Transverse colon (tissue), 4 donors: ENCODE measurements around the gene NUDT22. TPM values are rescaled to one million over a fixed set of nuclear protein-coding genes. Genes with fewer than 3 reads are reported as not detected.

Experiments
- DNase-seq: peaks from one replicate; pipeline ENCODE4 v3.0.0-alpha.2; 2019
- H3K27ac ChIP-seq, 4 donors: fragments of 200-600 bp; sonication (generic); 2 replicates each; pipeline ENCODE4 v1.5.1; 2016 to 2018; ENCODE audit warnings: inconsistent platforms in 4 of 4
- H3K27me3 ChIP-seq: fragments of 200-600 bp; sonication (generic); 2 replicates; pipeline ENCODE4 v1.5.1; 2017; ENCODE audit warnings: inconsistent platforms
- H3K36me3 ChIP-seq, 4 donors: fragments of 200-600 bp; sonication (generic); 2 replicates each; pipeline ENCODE4 v1.5.1; 2017 to 2019; ENCODE audit warnings: inconsistent platforms in 4 of 4
- H3K4me1 ChIP-seq, 4 donors: fragments of 200-600 bp; sonication (generic); 2 replicates each; pipeline ENCODE4 v1.5.1; 2017 to 2020; ENCODE audit warnings: inconsistent platforms in 4 of 4
- H3K4me3 ChIP-seq, 4 donors: fragments of 200-600 bp; sonication (generic); 1 replicate in 1 of 4; 2 replicates in 3 of 4; pipeline versions ENCODE4 v1.5.1 to v1.6.1; 2017 to 2019; ENCODE audit warnings: inconsistent platforms in 4 of 4
- H3K9me3 ChIP-seq, 2 donors: fragments of 200-600 bp; sonication (generic); 2 replicates each; pipeline ENCODE4 v1.5.1; 2017 to 2019; ENCODE audit warnings: inconsistent platforms in 2 of 2
- EP300 ChIP-seq: sonication (generic); formaldehyde crosslinking; IDR thresholded peaks from one replicate; pipeline ENCODE4 v1.6.1; 2017; ENCODE audit warnings: antibody characterized with exemption, low read depth
- POLR2A ChIP-seq: fragments of 450-650 bp; IDR thresholded peaks from one replicate; pipeline ENCODE4 v1.6.1; 2016; ENCODE audit warnings: antibody characterized with exemption, mild to moderate bottlenecking, moderate library complexity
- POLR2AphosphoS5 ChIP-seq, 3 donors: sonication (generic); formaldehyde crosslinking; IDR thresholded peaks; one replicate each; pipeline ENCODE4 v1.6.1; 2016; ENCODE audit warnings: antibody characterized with exemption in 3 of 3
- WGBS, 2 donors: methylation state at CpG; one replicate each; pipeline ENCODE4 v1.1.5; 2018; ENCODE audit warnings: low coverage in 1 of 2; 5-methylcytosine and 5-hydroxymethylcytosine counted together
- in situ Hi-C, 4 donors: fragments of 200-750 bp; cut with MboI; loops; one replicate each; pipeline versions ENCODE4 v1.15.0 to v1.15.1; 2017; ENCODE audit warnings: low sequenced_read_pairs in 3 of 4, low pct_ligation_motif_present in 1 of 4, low pct_unique_long_range_greater_than_20kb in 1 of 4
- intact Hi-C: fragments of 100-400 bp; cut with DNase I; formaldehyde crosslinking; loops from one replicate; pipeline ENCODE4 v1.15.1; 2023; ENCODE audit warnings: low total_unique reads
- total RNA-seq, 4 donors: library from RNA; depleted of rRNA; stranded (reverse); fragments of >200 nt; gene quantifications; one replicate each; pipeline ENCODE4 v1.1.0, GENCODE V29; 2016
- TF ChIP-seq, protein P1 (sequence below), 5 experiments: fragments of 200-600 bp in 3 of 5; fragments of 450-650 bp in 2 of 5; sonication (generic) in 3 of 5; IDR thresholded peaks; 1 replicate in 2 of 5; 2 replicates in 3 of 5; pipeline ENCODE4 v1.5.1; 2016 to 2017; ENCODE audit warnings: antibody characterized with exemption in 5 of 5, inconsistent platforms in 3 of 5, mild to moderate bottlenecking in 2 of 5, moderate library complexity in 1 of 5

NUDT22 gene
- total RNA-seq, 4 donors from 2014 or later: 84.0 to 215 (median 127) TPM

DNA sequence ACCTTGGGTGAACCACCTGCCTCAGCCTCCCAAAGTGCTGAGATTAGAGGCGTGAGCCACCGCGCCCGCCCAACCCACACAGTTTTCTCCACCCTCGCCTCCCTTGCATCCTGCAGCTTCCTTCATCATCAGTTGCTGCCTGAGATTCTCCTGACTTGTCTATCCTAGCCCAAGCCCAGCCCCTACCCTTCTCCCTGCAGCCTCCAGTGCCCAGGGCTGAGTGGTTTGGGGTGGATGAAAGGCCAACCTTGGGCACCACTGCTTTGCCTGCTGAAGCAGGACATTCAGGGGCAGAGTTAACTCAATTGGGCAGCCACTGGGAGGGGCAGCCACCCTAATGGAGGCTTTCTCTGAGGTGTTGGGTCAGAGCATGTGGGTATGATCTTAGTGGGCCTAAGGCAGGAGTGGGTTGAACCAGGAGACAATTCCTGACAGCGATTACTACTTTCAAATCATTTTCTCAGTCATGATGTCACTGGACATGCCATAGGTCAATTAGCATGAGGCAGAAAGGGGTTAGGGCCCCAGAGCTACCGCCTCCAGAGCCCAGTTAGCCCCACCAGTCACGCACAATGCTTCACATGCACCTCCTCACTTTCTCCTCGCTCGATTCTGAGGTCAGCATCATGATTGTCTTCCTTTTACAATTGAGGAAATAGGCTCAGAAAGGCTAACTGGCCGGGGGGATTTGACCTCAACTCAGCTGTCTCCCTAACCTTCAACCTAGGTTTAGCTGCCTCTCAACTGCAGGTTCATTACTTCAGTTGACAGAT, 13.8 kb downstream of the NUDT22 start:
- no peaks in the 10 kb centered on the region for H3K27me3 ChIP-seq
- in situ Hi-C loops (no loop called here), intact Hi-C loops (no loop called here)
- H3K36me3 ChIP-seq: no peaks in the 10 kb centered on the region
- no peak for DNase-seq
- H3K27ac ChIP-seq: peak overlapping the region; percentile 96 to 100 (median 98)
- peak overlapping the region in 2 of 4 donors; percentile 82 to 83 for H3K4me3 ChIP-seq
- H3K4me1 ChIP-seq: peaks cover 30 to 74% (median 59%) of the 10 kb centered on the region in 4 donors
- WGBS, 2 donors: 65% methylated on average over 11 of the region's 11 CpGs; no CpG with 5 or more reads in 1 of the 2 donors
- no peak for TF ChIP-seq EP300
- no peak for TF ChIP-seq POLR2A
- no peak for TF ChIP-seq POLR2AphosphoS5 (IDR thresholded peaks at IDR 0.05)
- TF ChIP-seq, protein P1, sequence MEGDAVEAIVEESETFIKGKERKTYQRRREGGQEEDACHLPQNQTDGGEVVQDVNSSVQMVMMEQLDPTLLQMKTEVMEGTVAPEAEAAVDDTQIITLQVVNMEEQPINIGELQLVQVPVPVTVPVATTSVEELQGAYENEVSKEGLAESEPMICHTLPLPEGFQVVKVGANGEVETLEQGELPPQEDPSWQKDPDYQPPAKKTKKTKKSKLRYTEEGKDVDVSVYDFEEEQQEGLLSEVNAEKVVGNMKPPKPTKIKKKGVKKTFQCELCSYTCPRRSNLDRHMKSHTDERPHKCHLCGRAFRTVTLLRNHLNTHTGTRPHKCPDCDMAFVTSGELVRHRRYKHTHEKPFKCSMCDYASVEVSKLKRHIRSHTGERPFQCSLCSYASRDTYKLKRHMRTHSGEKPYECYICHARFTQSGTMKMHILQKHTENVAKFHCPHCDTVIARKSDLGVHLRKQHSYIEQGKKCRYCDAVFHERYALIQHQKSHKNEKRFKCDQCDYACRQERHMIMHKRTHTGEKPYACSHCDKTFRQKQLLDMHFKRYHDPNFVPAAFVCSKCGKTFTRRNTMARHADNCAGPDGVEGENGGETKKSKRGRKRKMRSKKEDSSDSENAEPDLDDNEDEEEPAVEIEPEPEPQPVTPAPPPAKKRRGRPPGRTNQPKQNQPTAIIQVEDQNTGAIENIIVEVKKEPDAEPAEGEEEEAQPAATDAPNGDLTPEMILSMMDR (IDR thresholded peaks at IDR 0.05): no peak
- no peaks in the 10 kb centered on the region for H3K9me3 ChIP-seq

DNA sequence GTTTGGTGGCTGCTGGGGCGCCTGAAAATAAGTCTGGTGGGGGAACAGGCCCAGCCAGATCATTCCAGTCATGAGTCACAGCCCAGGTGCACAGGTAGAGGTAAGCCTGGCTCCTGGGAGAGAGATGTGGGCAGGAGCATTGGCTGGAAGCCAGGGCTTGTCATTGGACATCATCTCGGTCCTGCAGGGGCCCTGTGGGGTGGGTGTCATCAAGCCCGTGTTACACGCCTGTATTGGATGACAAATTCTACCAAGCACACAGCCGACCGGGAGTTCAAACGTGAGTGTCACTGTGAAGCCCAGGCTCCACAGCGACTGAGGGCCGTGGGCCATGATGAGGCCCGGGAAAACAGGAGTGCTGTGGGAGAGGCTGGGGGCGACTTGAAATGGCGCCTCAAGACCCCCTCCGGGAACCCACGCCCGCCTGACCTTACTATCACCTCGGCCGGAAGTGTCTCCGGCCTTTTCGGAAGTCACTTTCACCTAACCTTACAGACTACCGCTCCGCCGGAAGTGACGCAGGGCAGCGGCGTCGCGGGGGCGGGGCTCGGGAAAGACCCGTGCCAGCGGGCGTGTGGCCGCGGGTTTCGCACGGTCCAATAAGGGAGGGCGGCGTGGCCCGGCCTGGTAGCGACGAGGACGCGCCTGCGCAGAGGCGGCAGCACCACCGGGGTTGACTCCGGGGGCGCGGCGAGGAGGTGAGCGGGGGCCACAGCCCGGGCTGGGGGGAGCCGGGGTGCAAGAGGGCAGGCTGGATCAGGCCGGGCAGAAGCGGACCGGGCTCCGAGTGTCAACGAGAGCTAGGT, 14.6 kb downstream of the NUDT22 start, which contains the start of gene FKBP2:
FKBP2 (plus strand) TSS at position 661 of the 806 bp plus-strand sequence. CDS start 1,293 bp downstream, outside the sequence.
- no peaks in the 10 kb centered on the region for H3K9me3 ChIP-seq
- H3K27ac ChIP-seq: peak within 1 kb of the TSS; percentile 96 to 100 (median 98)
- H3K4me3 ChIP-seq: peak within 1 kb of the TSS; percentile 65 to 96 (median 82)
- peak; percentile 98 for DNase-seq
- TF ChIP-seq, protein P1 (IDR thresholded peaks at IDR 0.05): no peak
- TF ChIP-seq EP300 (peak; percentile 43), POLR2A (peak; percentile 97), POLR2AphosphoS5 (IDR thresholded peaks at IDR 0.05) (peak; percentile 96 to 99 (median 99))
- H3K4me1 ChIP-seq: peaks cover 33 to 75% (median 59%) of the 10 kb centered on the region in 4 donors
- in situ Hi-C loops: no loop called here
- WGBS, 2 donors: 0 to 1% methylated on average over 4 to 57 of the region's 58 CpGs
- no peaks in the 10 kb centered on the region for H3K27me3 ChIP-seq
- H3K36me3 ChIP-seq: no peaks in the 10 kb centered on the region
- intact Hi-C loops: no loop called here

DNA sequence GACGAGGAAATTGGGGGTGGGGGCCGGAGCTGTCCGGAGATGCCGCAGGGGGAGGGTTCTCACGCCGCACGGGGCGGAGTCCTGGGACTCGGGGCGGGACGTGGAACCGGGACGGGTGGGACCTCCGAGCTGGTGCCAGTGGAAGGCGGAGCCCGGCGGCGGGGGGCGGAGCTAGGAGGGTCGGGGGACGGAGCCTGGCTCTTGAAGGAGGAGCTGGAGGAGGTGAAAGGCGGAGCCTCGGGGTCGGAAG, 15.1 kb downstream of the NUDT22 start:
- in situ Hi-C loops: no loop called here
- 0% methylated on average over 24 of the region's 24 CpGs; no CpG with 5 or more reads in 1 of the 2 donors for WGBS, 2 donors
- Histone ChIP-seq H3K4me1 (peaks cover 33 to 75% (median 60%) of the 10 kb centered on the region in 4 donors), H3K4me3 (peak overlapping the region; percentile 62 to 84 (median 82)), H3K27me3 (no peaks in the 10 kb centered on the region), H3K27ac (peak overlapping the region; percentile 96 to 100 (median 98)), H3K36me3 (no peaks in the 10 kb centered on the region), H3K9me3 (no peaks in the 10 kb centered on the region)
- intact Hi-C loops: no loop called here
- DNase-seq: peak; percentile 100
- TF ChIP-seq POLR2A: no peak
- no peak for TF ChIP-seq POLR2AphosphoS5 (IDR thresholded peaks at IDR 0.05)
- TF ChIP-seq, protein P1 (IDR thresholded peaks at IDR 0.05): no peak
- TF ChIP-seq EP300: no peak
